Peyer's patch (tissue), 4 donors: ENCODE data around the gene SPACA4.
A peak's percentile ranks its signal among the peaks of the same experiment; 100 is the strongest.

Source experiments
- POLR2A ChIP-seq, 2 donors: fragments of 450-650 bp; IDR thresholded peaks; one replicate each; pipeline ENCODE4 v1.5.1; 2017; ENCODE audit warnings: antibody characterized with exemption in 2 of 2, mild to moderate bottlenecking in 2 of 2, moderate library complexity in 2 of 2
- TF ChIP-seq, protein P1 (sequence below), 6 experiments: fragments of 450-650 bp in 4 of 6; fragments of 200-600 bp in 2 of 6; sonication (generic) in 1 of 6; IDR thresholded peaks; one replicate each; pipeline ENCODE4 v1.5.1; 2017 to 2019; ENCODE audit warnings: antibody characterized with exemption in 6 of 6, mild to moderate bottlenecking in 3 of 6, moderate library complexity in 1 of 6

DNA sequence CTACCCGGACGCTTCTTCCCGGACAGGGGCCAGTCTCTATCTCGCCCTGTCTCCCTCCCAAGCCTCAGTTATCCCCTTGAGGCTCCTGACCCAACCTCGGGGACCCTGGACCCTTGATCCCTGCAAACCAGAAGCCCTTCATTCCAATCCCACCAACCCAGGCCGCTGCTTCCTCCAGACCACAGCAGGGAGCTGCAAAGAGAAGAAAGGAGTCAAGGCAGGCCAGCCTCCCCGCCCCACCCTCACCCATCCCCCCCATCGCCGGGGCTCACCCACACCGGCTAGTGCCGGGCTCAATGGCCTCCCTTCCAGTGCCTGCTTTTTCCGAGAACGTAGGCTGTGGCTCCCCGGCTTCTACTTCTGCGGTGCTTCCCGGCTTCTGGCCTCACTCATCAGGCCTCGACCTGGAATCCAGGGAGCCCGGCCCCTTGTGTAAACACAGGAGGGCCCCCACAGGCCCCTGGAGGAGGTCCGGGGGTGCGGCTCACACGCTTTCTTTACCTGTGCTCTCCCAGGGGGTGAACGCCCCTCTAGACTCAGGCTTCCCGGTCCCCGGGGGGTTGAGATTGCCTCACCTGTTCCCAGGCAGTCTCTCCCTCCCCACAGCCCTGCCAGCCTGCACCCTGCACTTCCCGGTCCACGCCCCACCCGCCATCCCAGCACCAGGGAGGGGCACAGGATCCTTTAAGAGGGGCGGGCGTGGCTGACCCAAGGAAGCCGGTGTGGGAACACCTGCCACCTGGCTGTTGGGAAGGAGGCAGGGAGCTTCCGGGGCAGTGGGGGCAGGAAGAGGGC, 8.1 kb downstream of the SPACA4 start, which contains the start of gene FAM83E:
- TF ChIP-seq, protein P1, sequence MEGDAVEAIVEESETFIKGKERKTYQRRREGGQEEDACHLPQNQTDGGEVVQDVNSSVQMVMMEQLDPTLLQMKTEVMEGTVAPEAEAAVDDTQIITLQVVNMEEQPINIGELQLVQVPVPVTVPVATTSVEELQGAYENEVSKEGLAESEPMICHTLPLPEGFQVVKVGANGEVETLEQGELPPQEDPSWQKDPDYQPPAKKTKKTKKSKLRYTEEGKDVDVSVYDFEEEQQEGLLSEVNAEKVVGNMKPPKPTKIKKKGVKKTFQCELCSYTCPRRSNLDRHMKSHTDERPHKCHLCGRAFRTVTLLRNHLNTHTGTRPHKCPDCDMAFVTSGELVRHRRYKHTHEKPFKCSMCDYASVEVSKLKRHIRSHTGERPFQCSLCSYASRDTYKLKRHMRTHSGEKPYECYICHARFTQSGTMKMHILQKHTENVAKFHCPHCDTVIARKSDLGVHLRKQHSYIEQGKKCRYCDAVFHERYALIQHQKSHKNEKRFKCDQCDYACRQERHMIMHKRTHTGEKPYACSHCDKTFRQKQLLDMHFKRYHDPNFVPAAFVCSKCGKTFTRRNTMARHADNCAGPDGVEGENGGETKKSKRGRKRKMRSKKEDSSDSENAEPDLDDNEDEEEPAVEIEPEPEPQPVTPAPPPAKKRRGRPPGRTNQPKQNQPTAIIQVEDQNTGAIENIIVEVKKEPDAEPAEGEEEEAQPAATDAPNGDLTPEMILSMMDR (IDR thresholded peaks at IDR 0.05) = peak in 3 of 6 experiments; percentile 41 to 61 (median 50)
- TF ChIP-seq POLR2A (IDR thresholded peaks at IDR 0.05) = peak; percentile 85 to 93
